ENCODE data around the gene CAMTA1.
"Not testable (repeated sequence)": the region's sequence is repeated elsewhere in the genome, so short reads cannot be mapped to it uniquely, and the experiment has no call there.

CAMTA1 gene

DNA sequence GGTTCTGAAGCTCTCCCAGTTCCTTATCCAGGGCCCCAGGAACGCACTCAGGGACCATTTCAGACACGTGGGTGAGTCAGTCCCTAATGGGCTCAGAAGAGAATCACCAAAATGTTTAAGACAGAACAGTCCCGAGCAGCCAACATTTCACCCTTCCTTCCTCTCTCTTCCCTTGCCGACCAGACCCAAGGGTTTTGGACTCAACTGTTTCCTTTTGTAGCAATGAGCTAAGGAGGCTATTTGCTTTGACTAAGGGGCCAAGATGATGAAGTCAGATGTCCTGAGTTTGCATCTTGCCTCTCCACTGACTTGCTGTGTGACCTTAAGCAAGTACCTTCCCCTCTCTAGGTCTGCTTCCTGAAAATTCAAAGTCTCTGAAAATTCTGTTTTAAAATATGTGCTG is 513.5 kb downstream of the CAMTA1 start:
- no peak for DNase-seq

DNA sequence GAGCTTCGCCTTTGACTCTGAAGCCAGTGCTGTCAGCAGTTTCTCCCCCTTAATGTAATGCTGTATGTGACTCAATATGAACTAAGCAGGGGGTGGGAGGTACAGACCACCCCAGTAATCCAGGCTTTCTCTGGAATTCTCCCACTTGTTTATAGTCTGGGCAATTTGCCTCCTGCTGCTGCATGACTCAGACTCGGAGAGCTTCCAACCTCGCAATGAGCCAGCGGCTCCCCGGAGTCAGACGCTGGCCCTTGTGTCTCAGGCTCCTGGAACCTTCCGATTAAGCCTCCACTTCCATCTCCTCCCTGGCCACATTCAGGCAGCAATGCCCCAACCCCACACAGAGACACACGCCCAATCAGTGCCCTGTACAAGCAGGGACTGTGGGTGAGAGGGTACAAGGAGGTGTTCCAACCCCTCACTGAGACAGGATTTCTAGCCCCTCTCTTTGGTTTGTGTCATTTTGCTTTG is 514.1 kb downstream of the CAMTA1 start:
- DNase-seq, result no peak

GRCh38 chr1:7299994-7300393 is 514.7 kb downstream of the CAMTA1 start:
- no peak for DNase-seq

- DNase-seq, result no peak
Measured at GRCh38 chr1:7300893-7301663, 515.8 kb downstream of the CAMTA1 start.

GRCh38 chr1:7301664-7301981 is 516.4 kb downstream of the CAMTA1 start:
- DNase-seq, result no peak

- no peak for DNase-seq
Measured at GRCh38 chr1:7302126-7302525, 516.9 kb downstream of the CAMTA1 start.

GRCh38 chr1:7302873-7303272 is 517.6 kb downstream of the CAMTA1 start:
- DNase-seq, result no peak

DNA sequence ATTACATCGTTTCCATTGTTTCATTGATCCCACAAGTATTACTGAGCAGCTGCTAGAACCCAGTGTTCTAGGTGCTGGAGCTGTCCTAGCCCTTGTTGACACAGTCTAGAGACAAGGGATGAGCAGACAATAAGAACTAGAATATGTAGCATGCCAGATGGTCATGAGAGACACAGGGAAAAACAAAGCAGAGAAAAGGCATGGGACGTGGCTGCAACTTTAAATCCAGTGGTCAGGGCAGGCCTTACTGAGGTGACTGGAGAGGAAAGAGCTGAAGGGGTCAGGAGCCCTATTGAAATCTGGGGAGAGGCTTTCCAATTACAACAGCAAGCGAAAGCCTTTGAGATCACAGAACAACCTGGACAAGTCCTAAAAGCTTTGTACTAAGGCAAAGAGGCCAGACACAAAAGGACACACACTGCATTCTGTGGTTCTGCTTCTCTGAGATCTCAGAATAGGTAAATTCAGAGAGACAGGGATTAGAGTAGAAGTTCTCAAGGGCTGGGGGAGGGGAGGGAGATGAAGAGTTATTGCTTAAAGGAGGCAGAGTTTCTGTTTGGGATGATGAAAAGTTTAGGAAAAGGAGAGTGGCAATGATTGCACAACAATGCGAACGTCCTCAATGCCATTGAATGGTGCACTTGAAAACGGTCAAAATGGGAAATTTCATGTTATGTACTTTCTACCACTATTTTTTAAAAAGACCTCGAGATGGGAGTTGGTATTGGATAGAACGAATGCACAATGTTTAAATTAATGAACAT is 518.5 kb downstream of the CAMTA1 start:
- DNase-seq, result no peak

DNA sequence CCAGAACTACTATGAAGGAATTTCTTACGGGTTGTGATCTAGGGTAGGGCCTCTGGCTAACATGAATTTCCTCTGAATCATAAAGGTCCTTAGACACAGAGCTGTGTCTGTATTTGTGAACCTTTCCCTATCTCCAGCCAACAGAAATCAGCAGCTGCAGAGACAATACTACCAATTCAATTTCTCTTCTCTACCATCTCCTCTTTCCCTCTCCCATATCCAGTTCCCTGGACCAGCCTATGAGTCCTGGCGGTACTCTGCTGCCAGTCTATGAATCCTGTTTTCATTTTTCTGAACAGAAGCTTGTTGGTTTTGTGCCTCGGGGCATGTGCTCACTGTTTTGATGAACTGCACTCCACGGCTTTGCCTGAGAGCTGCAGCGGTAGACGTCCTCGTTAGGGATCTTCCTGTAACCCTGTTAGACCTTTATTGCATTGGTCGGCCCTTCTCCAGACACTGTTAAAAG is 527.9 kb downstream of the CAMTA1 start:
- no peak for DNase-seq

- DNase-seq, result no peak
Measured at GRCh38 chr1:7313826-7314225, 528.6 kb downstream of the CAMTA1 start.

- no peak for DNase-seq
Measured at GRCh38 chr1:7315316-7315715, 530.1 kb downstream of the CAMTA1 start.

DNA sequence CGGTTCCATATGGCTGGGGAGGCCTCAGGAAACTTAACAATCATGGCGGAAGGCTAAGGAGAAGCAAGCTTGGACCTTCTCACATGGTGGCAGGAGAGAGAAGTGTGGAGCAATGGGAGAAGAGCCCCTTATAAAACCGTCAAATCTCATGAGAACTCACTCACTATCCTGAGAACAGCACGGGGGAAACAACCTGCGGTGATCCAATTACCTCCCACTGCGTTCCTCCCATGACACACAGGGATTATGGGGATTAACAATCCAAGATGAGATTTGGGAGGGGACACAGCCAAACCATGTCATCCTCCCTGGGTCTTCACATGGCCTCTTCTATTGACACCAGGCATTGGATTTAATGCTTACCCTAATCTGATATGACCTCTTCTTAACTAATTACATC is 530.7 kb downstream of the CAMTA1 start:
- DNase-seq, result no peak

- no peak for DNase-seq
Measured at GRCh38 chr1:7317888-7318287, 532.6 kb downstream of the CAMTA1 start.

- DNase-seq, result no peak
Measured at GRCh38 chr1:7319196-7319595, 533.9 kb downstream of the CAMTA1 start.

GRCh38 chr1:7320661-7321060 is 535.4 kb downstream of the CAMTA1 start:
- no peak for DNase-seq

DNA sequence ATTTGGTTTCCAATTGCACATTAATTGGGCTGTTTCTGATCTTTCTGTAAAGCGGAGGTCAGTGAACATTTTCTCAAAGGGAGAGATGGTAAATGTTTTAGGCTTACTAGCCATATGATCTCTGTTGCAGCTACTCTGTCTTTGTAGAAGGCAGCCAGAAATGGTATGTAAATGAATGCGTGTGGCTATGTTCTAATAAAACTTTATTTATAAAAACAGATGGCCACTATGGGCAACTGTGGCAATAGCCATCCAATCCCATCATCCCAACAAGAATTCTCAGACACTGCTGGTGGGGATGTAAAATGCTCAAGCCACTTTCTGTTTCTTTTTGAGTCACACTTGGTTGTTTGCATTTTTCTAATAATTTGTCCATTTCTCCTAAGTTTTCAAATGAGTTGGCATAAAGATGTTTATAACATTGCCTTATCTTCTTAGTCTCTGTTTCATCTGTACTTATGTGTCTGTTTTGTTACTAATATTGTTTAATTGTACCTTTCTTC is 537.1 kb downstream of the CAMTA1 start:
- DNase-seq, result no peak

GRCh38 chr1:7322912-7323311 is 537.7 kb downstream of the CAMTA1 start:
- DNase-seq, result no peak

DNA sequence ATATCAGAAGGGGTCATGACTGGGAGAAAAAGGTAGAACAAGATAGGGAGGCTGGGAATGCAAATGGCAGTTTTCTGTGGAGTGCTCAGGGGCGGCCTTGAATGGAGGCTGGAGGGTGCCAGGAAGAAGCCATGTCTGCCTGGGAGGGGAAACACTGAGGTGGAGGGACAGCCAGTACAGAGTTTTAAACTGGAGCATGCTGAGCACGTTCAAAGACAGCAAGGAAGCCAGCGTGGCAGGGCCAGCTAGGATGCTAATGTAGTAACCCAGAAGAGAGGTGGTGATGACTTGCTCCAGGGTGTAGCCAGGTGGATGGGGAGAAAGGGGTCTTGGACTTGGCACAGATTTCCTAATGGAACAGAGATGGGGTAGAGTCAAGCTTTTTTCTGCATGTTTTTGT is 540.0 kb downstream of the CAMTA1 start:
- no peak for DNase-seq

DNA sequence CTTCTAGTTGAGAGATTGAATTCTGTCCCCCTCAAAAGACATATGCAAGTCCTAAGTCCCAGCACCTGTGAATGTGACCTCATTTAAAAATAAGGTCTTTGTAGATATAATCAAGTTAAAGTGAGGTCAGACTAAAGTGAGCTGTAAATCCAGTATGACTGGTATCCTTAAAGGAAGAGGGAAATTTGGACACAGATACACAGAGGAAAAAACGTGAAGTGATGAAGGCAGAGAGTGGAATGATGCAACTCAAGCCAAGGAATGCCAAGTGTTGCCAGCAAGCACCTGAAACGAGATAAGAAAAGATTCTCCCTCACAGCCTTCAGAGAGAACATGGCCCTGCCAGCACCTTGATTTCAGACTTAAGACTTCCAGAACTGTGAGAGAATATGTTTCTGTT is 541.1 kb downstream of the CAMTA1 start:
- no peak for DNase-seq

DNA sequence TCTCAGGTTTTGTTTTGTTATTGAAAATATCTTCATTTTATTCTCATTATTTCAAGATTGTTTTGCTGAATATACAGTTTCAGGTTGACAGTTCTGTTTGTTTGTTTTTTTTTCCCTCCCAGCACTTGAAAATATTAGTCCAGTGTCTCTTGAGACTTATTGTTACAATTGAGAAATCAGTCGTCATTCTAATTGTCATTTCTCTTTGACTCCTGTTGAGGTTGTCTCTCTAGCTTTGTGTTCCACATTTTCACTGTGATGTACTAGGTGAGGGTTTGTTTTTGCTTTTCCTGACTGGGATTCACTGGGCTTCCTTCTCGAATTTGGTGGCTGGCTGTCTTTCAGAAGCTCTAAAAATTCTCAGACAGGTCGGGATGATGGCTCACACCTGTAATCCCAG is 542.6 kb downstream of the CAMTA1 start:
- no peak for DNase-seq

- no peak for DNase-seq
Measured at GRCh38 chr1:7329868-7330615, 544.8 kb downstream of the CAMTA1 start.

GRCh38 chr1:7330726-7331125 is 545.5 kb downstream of the CAMTA1 start:
- DNase-seq, result not testable (repeated sequence)

GRCh38 chr1:7331926-7332535 is 546.8 kb downstream of the CAMTA1 start:
- no peak for DNase-seq

Measured in GDM1 (cell line).